Heart left ventricle (tissue), 16 donors: ENCODE results near the gene DDX54. TPM values are rescaled to one million over a fixed set of nuclear protein-coding genes. Genes with fewer than 3 reads are reported as not detected.

Experiments used
- ATAC-seq, 4 donors: fragments of 200-7000 bp; cut with Tn5 transposase; one replicate each; pipeline ENCODE4 v1.9.1; 2020 to 2022; ENCODE audit warnings: moderate library complexity in 4 of 4, mild to moderate bottlenecking in 3 of 4, moderate number of reproducible peaks in 1 of 4
- DNase-seq, 5 donors: peaks; one replicate each; pipeline ENCODE4 v3.0.0-alpha.2; 2020
- H3K27ac ChIP-seq, 12 donors: fragments of 200-600 bp; sonication (generic) in 4 of 12; one replicate each; pipeline versions ENCODE4 v1.5.0 to v1.8.0; 2016 to 2022; ENCODE audit warnings: mild to moderate bottlenecking in 2 of 12
- H3K27me3 ChIP-seq, 9 donors: fragments of 200-600 bp; sonication (generic) in 2 of 9; one replicate each; pipeline versions ENCODE4 v1.5.1 to v1.8.0; 2016 to 2022; ENCODE audit warnings: mild to moderate bottlenecking in 3 of 9
- H3K36me3 ChIP-seq, 9 donors: fragments of 200-600 bp; sonication (generic) in 2 of 9; one replicate each; pipeline versions ENCODE4 v1.5.0 to v1.8.0; 2018 to 2022; ENCODE audit warnings: mild to moderate bottlenecking in 2 of 9
- H3K4me1 ChIP-seq, 12 donors: fragments of 200-600 bp; sonication (generic) in 4 of 12; one replicate each; pipeline versions ENCODE4 v1.5.0 to v1.8.0; 2016 to 2022; ENCODE audit warnings: mild to moderate bottlenecking in 3 of 12
- H3K4me3 ChIP-seq, 12 donors: fragments of 200-600 bp; sonication (generic) in 4 of 12; one replicate each; pipeline versions ENCODE4 v1.5.0 to v1.8.0; 2017 to 2022; ENCODE audit warnings: mild to moderate bottlenecking in 9 of 12, moderate library complexity in 4 of 12
- H3K9me3 ChIP-seq, 12 donors: fragments of 200-600 bp; sonication (generic) in 4 of 12; one replicate each; pipeline versions ENCODE4 v1.5.0 to v1.8.0; 2016 to 2022; ENCODE audit warnings: mild to moderate bottlenecking in 1 of 12
- CTCF ChIP-seq, 12 donors: fragments of 200-600 bp; sonication (generic) in 4 of 12; IDR thresholded peaks; one replicate each; pipeline versions ENCODE4 v1.5.0 to v1.8.0; 2018 to 2022; ENCODE audit warnings: antibody characterized with exemption in 12 of 12, mild to moderate bottlenecking in 5 of 12
- POLR2A ChIP-seq, 2 donors: fragments of 450-650 bp; IDR thresholded peaks; one replicate each; pipeline ENCODE4 v1.6.1; 2017; ENCODE audit warnings: antibody characterized with exemption in 2 of 2, mild to moderate bottlenecking in 2 of 2, moderate library complexity in 2 of 2
- WGBS, 4 donors: extraction: QIAGEN DNeasy Blood & Tissue Kit in 2 of 4; methylation state at CpG; one replicate each; pipeline versions ENCODE4 v1.1.5 to v1.1.7; 2013 to 2018; 5-methylcytosine and 5-hydroxymethylcytosine counted together
- intact Hi-C, 10 donors: fragments of 100-400 bp; cut with DNase I; formaldehyde crosslinking; loops; one replicate each; pipeline versions ENCODE4 v1.11.1 to v1.14.2; 2022
- polyA plus RNA-seq, 2 donors: library from polyadenylated mRNA; stranded (reverse); fragments of 200-250 nt; gene quantifications; one replicate each; pipeline ENCODE4 v1.2.3, GENCODE V29; 2013
- total RNA-seq, 9 donors: library from RNA; depleted of rRNA in 2 of 9; stranded (reverse); fragments of >200 nt in 2 of 9; fragmentation: NEBNext Ultra II Directional in 3 of 9; extraction: Animal tissue kit (Norgen Biotek cat#: 25700) in 3 of 9; gene quantifications; one replicate each; pipeline versions ENCODE4 v1.1.0 to v1.2.4, GENCODE V29; 2016 to 2023
- donor health status: ischemic (EF 13 %, LVEDD 7.1; RV severe dilation, severe dysfunction).
- donor health status: healthy with polysubstance abuse.
- donor health status: DM: no; HTN: yes; CAD: no.
- donor health status: DM: no; HTN: no; CAD: no.
- donor health status: ischemic (EF 25% LVEDD 6.9; RV normal size, moderate dysfunction).
- donor health status: ischemic (EF 25% LVEDD 5.7; RV mildly dilated, moderate dysfunction).
- donor health status: healthy.
- donor health status: DM: yes; HTN: yes; CAD: no.
- donor health status: ischemic (EF 35%, LVEDD 5.7; RV mildly dilated, moderate dysfunction).
- donor health status: nonischemic (EF 11% LVEDD 7.7; RV severe dilation, severe dysfunction).
- donor health status: DM: yes; HTN: yes; CAD: no.
- donor health status: PGD.
- donor health status: ischemic (EF 29% LVEDD 5.4; RV normal size, mild dysfunction).
- donor health status: nonischemic (EF 23%, LVEDD 6.1; RV moderate dilation, normal function).

Gene DDX54
- total and polyA plus RNA-seq, 11 donors, result 23.4 to 60.2 (median 38.2) TPM

GRCh38 chr12:113116875-113117274 lies 68.4 kb downstream of the DDX54 start:
- H3K4me1 ChIP-seq, result no peaks in the 10 kb centered on the region
- H3K27ac ChIP-seq, result no peak overlapping the region
- no peak for TF ChIP-seq CTCF (IDR thresholded peaks at IDR 0.05)
- no peak for TF ChIP-seq POLR2A (IDR thresholded peaks at IDR 0.05)
- H3K4me3 ChIP-seq, result no peak overlapping the region
- no peaks in the 10 kb centered on the region for H3K36me3 ChIP-seq
- peaks cover 0 to 36% (median 7%) of the 10 kb centered on the region in 9 donors for H3K27me3 ChIP-seq
- ATAC-seq, result no peak
- intact Hi-C loops, result no loop called here
- DNase-seq, result no peak
- no peaks in the 10 kb centered on the region for H3K9me3 ChIP-seq
- WGBS, 4 donors, result 60 to 76% (median 67%) methylated on average over 6 of the region's 6 CpGs

GRCh38 chr12:113115455-113116126 lies 69.7 kb downstream of the DDX54 start:
- H3K36me3 ChIP-seq, result no peaks in the 10 kb centered on the region
- no peak for TF ChIP-seq POLR2A (IDR thresholded peaks at IDR 0.05)
- no peak for TF ChIP-seq CTCF (IDR thresholded peaks at IDR 0.05)
- intact Hi-C loops, result no loop called here
- 78 to 85% (median 81%) methylated on average over 18 to 22 of the region's 22 CpGs for WGBS, 4 donors
- no peak for DNase-seq
- no peak overlapping the region for H3K4me3 ChIP-seq
- H3K4me1 ChIP-seq, result no peaks in the 10 kb centered on the region
- no peaks in the 10 kb centered on the region for H3K9me3 ChIP-seq
- no peak for ATAC-seq
- no peak overlapping the region for H3K27ac ChIP-seq
- H3K27me3 ChIP-seq, result peaks cover 0 to 42% (median 8%) of the 10 kb centered on the region in 9 donors

- WGBS, 4 donors, result 86 to 90% (median 89%) methylated on average over 9 to 19 of the region's 19 CpGs
- TF ChIP-seq CTCF (IDR thresholded peaks at IDR 0.05) (no peak), POLR2A (IDR thresholded peaks at IDR 0.05) (no peak)
- H3K9me3 ChIP-seq, result no peaks in the 10 kb centered on the region
- H3K27ac ChIP-seq, result no peak overlapping the region
- H3K27me3 ChIP-seq, result peaks cover 0 to 44% (median 8%) of the 10 kb centered on the region in 9 donors
- DNase-seq (no peak), ATAC-seq (no peak)
- H3K36me3 ChIP-seq, result no peaks in the 10 kb centered on the region
- H3K4me3 ChIP-seq, result no peak overlapping the region
- H3K4me1 ChIP-seq, result no peaks in the 10 kb centered on the region
- intact Hi-C loops, result no loop called here
Measured at GRCh38 chr12:113114447-113115178, 70.7 kb downstream of the DDX54 start.

GRCh38 chr12:113113397-113113796 lies 71.9 kb downstream of the DDX54 start:
- 67 to 76% (median 70%) methylated on average over 2 of the region's 2 CpGs for WGBS, 4 donors
- TF ChIP-seq CTCF (IDR thresholded peaks at IDR 0.05) (no peak), POLR2A (IDR thresholded peaks at IDR 0.05) (no peak)
- H3K27ac ChIP-seq, result no peak overlapping the region

More at GRCh38 chr12:113113397-113113796, 71.9 kb downstream of the DDX54 start:
- H3K4me3 ChIP-seq, result no peak overlapping the region
- ATAC-seq (no peak), DNase-seq (no peak)
- peaks cover 0 to 44% (median 8%) of the 10 kb centered on the region in 9 donors for H3K27me3 ChIP-seq
- H3K4me1 ChIP-seq, result no peaks in the 10 kb centered on the region
- intact Hi-C loops, result no loop called here
- H3K9me3 ChIP-seq, result no peaks in the 10 kb centered on the region
- H3K36me3 ChIP-seq, result no peaks in the 10 kb centered on the region
